Mesodermal cell (in vitro differentiated cells): ENCODE results near the gene CLRN1. TPM values are rescaled to one million over a fixed set of nuclear protein-coding genes. Genes with fewer than 3 reads are reported as not detected.

Experiments used
- H3K27ac ChIP-seq: 2 replicates; pipeline ENCODE4 v1.7.0; 2013; ENCODE audit warnings: mild to moderate bottlenecking, low read depth, low read length, moderate library complexity; ENCODE audit not compliant: severe bottlenecking
- H3K36me3 ChIP-seq: 2 replicates; pipeline ENCODE4 v1.7.1; 2013; ENCODE audit warnings: mild to moderate bottlenecking, low read length, moderate library complexity; ENCODE audit not compliant: control insufficient read depth, insufficient read depth
- H3K4me1 ChIP-seq: one replicate; pipeline ENCODE4 v1.7.1; 2013; ENCODE audit warnings: mild to moderate bottlenecking, low read length; ENCODE audit not compliant: insufficient read depth, control insufficient read depth, poor library complexity, severe bottlenecking
- H3K4me3 ChIP-seq: 2 replicates; pipeline ENCODE4 v1.7.0; 2013; ENCODE audit warnings: low read length, control low read depth, mild to moderate bottlenecking; ENCODE audit not compliant: insufficient read depth, poor library complexity, severe bottlenecking; ENCODE audit errors: extremely low read depth
- H3K9me3 ChIP-seq: 2 replicates; pipeline ENCODE4 v1.7.1; 2013; ENCODE audit warnings: mild to moderate bottlenecking, low read length, moderate library complexity; ENCODE audit not compliant: control insufficient read depth
- WGBS, 2 experiments: methylation state at CpG; one replicate each; pipeline ENCODE4 v1.1.5; 2013; ENCODE audit warnings: missing lambda C conversion rate in 2 of 2; ENCODE audit not compliant: insufficient coverage in 2 of 2; 5-methylcytosine and 5-hydroxymethylcytosine counted together
- polyA plus RNA-seq, 2 experiments: library from polyadenylated mRNA; stranded (reverse); fragments of 50-300 nt; gene quantifications; one replicate each; pipeline ENCODE4 v1.2.3, GENCODE V29; 2013

CLRN1 gene, protein sequence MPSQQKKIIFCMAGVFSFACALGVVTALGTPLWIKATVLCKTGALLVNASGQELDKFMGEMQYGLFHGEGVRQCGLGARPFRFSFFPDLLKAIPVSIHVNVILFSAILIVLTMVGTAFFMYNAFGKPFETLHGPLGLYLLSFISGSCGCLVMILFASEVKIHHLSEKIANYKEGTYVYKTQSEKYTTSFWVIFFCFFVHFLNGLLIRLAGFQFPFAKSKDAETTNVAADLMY
- not detected for polyA plus RNA-seq (2013, experiment 1 of 2)
- not detected for polyA plus RNA-seq (2013, experiment 2 of 2)

DNA sequence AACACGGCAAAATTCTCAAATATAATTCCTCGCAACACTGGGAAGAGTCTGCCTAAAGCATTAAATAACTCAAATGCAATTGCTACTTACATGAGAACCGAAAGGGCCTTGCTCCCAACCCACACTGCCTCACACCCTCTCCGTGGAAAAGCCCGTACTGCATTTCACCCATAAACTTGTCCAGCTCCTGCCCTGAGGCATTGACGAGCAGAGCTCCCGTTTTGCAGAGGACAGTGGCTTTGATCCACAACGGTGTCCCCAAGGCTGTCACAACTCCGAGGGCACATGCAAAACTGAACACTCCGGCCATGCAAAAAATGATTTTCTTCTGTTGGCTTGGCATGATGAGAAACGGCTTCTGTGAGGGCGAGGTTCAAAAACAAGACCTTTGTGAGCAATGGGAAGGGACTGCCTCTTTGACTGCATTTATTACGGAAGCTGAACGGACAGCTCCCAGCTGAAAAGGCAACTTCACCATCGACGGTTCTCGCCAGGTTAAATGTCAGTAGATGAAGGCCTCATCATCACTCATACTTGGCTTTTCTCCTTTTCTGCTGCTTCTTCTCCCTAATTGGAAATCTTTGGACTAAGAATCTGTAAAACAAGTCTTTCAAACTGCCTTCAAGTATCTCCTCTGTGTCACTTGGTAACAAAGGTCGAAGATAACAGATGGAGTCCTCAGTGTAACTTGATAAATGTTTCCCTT, at the start of gene CLRN1:
Gene CLRN1, minus strand, starts transcription at position 362 of the 706 bp plus-strand sequence. Its CDS starts 19 bp downstream, at position 343.
- WGBS, 2 experiments = 75 to 78% methylated on average over 14 to 18 of the region's 18 CpGs
- Histone ChIP-seq H3K36me3 (no peaks in the 10 kb centered on the region), H3K27ac (no peak within 1 kb of the TSS), H3K9me3 (no peaks in the 10 kb centered on the region), H3K4me3 (no peak within 1 kb of the TSS), H3K4me1 (peaks cover 8% of the 10 kb centered on the region)

DNA sequence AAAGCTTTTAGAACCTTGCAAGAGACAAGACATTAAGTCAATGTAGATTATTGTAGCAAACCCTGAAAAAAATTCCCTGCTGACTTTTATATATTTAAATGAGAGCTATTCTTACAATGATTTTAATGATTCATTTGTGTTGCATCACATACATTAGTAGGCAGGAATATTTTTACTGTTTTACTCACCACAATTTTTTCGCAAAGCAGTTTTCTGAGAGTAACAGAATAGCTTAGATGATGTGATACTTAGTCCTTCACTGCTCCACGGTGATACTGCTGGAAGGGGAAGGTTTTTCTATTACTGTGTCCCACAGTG, 43.9 kb upstream of the CLRN1 start:
- Histone ChIP-seq H3K9me3 (no peaks in the 10 kb centered on the region), H3K27ac (no peak overlapping the region), H3K36me3 (no peaks in the 10 kb centered on the region), H3K4me1 (no peaks in the 10 kb centered on the region), H3K4me3 (no peak overlapping the region)
- WGBS, 2 experiments = 57 to 89% methylated on average over 1 of the region's 2 CpGs

DNA sequence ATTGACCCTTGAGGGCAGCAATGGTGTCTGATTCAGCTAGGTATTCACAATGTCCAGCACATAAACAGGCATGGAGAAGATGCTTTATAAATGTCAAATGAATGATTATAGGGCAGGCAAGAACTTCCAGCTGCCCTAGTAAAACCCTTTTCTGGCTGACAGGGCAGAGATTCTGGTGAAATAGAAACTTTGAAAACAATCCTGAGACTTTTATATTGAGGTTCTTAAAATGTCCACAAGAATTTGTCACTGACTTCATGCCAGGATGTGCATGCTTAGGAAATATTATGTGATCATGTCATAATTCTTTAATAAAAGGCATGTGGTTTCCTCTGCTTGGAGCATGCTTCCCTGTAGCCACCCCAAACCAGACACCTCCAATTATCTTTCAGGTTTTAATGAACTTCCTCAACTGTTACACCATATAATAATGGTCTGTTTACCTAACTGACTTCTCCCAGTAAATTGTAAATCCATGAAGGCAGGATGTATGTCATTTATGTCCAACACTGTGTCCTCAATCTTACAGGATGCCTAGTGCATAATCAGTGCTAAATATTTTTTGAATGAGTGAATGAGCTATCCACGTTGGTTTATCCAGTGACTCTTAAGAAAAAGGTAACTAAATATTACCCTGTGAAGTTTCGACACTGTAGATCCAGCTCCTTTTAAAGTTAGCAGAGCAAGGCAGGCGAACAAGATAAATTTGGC, 43.4 kb upstream of the CLRN1 start:
- H3K36me3 ChIP-seq = no peaks in the 10 kb centered on the region
- no peak overlapping the region for H3K4me3 ChIP-seq
- no peak overlapping the region for H3K27ac ChIP-seq
- 93% methylated on average over 2 to 3 of the region's 3 CpGs for WGBS, 2 experiments
- no peaks in the 10 kb centered on the region for H3K9me3 ChIP-seq
- no peaks in the 10 kb centered on the region for H3K4me1 ChIP-seq

DNA sequence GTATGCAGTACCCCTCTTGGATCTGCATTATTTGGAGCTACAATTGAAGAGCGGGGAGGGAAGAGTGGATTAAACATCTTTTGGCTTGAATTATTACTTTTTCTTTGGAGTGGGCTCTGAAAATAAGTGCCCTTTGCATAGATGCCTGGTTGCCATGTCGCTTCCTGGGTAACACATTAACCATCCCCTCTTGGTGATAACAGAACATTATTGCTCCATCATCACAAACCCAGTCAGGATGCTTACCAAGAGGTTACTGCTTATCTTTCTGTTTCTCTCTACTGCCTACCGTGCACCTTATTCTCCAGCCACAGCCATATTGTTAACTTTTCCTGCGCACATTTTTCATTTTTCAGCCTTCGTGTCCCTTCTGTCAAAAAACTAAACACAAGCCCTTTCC, 42.7 kb upstream of the CLRN1 start:
- Histone ChIP-seq H3K4me3 (no peak overlapping the region), H3K4me1 (no peaks in the 10 kb centered on the region), H3K27ac (no peak overlapping the region), H3K9me3 (no peaks in the 10 kb centered on the region), H3K36me3 (no peaks in the 10 kb centered on the region)
- WGBS, 2 experiments = 92% methylated on average over 4 to 5 of the region's 5 CpGs

DNA sequence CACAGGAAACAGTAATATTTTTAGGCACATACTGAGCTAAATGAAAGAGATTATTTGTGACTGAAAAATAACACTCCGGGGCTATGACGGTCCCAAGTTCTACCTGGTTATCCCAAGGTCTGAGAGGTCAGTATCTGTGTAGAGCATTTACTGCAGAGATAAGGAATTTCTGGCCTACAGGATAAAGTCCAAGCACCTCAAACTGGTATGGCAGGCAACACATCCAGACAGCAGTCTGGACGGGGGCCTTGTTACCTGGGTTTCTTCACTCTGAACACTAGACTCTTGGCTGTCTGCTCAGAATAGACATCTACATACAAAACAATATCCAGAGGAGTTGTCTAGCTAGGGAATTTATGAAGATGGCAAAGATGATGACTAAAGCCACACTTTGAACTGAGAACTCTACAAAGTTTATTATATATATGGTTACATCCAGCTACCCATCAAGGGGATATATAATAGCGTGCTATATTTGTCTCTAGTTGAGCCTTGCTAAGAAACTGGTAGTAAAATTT, 42.0 kb upstream of the CLRN1 start:
- 95 to 100% methylated on average over 1 to 3 of the region's 4 CpGs for WGBS, 2 experiments
- no peak overlapping the region for H3K27ac ChIP-seq

DNA sequence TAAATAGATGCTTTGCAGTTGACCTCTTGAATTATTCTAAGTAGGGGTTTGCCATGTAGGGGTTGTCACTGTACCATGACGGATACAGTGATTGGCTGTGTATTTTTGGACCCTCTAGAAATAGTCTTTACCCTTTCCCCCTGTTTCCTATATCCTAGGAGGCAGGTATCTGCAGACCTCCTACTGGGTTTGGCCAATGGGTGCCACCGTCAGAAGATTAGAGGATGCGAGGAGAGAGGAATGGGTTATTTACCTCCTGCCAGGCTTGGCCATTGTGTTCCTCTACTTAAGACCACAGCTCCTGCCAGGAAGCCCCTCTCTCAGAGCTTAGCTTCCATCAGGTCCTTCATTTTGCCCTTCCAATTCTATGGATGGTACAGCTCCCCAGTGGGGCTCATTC, 40.2 kb upstream of the CLRN1 start:
- no peaks in the 10 kb centered on the region for H3K9me3 ChIP-seq
- WGBS, 2 experiments = 80% methylated on average over 1 of the region's 3 CpGs; no CpG with 5 or more reads in 1 of the 2 experiments
- H3K36me3 ChIP-seq = no peaks in the 10 kb centered on the region
- no peak overlapping the region for H3K4me3 ChIP-seq
- no peaks in the 10 kb centered on the region for H3K4me1 ChIP-seq
- H3K27ac ChIP-seq = no peak overlapping the region

More for the DNA sequence above, 42.0 kb upstream of the CLRN1 start:
- Histone ChIP-seq H3K4me3 (no peak overlapping the region), H3K9me3 (no peaks in the 10 kb centered on the region), H3K36me3 (no peaks in the 10 kb centered on the region), H3K4me1 (no peaks in the 10 kb centered on the region)

DNA sequence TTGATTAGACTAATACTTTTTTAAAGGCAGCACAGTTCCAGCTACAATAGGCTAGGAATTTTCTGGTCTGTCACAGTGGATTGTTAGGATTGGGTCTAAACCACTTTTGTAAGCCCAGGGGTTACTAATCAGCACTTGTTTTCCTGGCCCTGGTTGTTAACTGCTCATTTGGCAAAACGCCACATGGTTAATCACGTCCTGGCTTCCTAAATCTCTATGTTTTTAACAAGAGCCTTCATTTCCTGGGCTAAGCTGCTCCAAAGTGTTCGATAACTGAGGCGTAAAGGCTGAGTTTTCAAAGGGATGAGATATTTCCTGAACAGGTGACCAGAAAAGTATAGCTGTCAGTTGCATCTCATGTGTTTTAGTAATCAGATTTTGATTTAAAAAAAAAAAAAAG, 38.9 kb upstream of the CLRN1 start:
- no peaks in the 10 kb centered on the region for H3K4me1 ChIP-seq
- no peaks in the 10 kb centered on the region for H3K36me3 ChIP-seq
- no peaks in the 10 kb centered on the region for H3K9me3 ChIP-seq
- no peak overlapping the region for H3K27ac ChIP-seq
- H3K4me3 ChIP-seq = no peak overlapping the region
- WGBS, 2 experiments = 69 to 92% methylated on average over 3 to 4 of the region's 4 CpGs

DNA sequence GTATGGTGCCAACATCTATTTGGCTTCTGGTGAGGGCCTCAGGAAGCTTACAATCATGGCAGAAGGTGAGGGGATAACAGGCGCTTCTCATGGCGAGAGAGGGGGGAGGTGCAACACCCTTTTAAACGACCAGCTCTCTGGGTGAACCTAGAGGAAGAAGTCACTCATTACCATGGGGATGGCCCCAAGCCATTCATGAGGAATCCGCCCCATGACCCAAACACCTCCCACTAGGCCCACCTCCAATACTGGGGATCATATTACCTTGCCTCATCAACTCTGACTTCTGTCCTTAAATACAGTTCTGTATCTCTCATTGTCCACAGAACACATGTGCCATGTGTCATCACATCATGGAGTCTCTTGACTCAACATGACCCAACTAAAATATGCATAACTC, 37.5 kb upstream of the CLRN1 start:
- Histone ChIP-seq H3K9me3 (no peaks in the 10 kb centered on the region), H3K36me3 (no peaks in the 10 kb centered on the region), H3K4me3 (no peak overlapping the region), H3K27ac (no peak overlapping the region), H3K4me1 (no peaks in the 10 kb centered on the region)
- WGBS, 2 experiments = 69 to 75% methylated on average over 3 to 4 of the region's 4 CpGs

DNA sequence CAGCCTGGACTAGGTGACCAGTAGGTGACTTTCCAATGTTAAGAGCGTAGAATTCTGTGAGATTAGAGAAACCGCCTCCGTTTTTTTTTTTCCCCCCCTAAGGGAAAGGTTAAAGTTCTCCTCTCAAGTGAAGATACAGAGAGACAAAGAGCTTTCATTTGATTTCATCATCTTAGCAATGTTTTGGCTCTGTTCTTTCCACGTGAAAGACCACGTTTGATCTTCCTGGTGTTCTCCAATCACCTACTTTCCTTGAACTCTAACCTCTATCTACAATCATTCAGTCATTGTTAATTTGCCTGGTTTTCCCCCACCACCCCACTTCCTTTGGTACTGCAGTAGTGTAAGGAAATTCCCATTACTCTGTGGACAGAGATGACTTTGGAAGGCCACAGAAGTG, 36.9 kb upstream of the CLRN1 start:
- WGBS, 2 experiments = 70 to 83% methylated on average over 1 to 2 of the region's 5 CpGs

DNA sequence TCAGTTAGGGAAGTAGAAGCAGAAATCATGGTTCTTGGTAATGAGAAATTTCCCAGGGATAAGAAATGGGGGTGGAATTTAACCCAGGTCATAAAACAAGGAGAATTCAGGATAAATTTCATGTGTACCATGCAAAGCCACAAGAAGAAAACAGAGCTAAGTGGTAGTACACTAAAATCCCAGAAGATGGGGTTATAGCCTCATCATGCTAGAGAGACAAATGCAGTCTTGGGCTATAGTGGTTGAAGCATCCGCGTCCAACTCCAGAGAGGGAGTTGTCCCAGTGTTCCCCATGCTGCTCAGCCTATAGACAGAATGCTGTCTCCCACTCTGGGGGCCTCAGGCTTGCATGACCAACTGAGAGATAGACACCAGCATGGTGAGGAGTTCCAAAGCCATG, 36.2 kb upstream of the CLRN1 start:
- H3K27ac ChIP-seq = no peak overlapping the region
- H3K36me3 ChIP-seq = no peaks in the 10 kb centered on the region
- WGBS, 2 experiments = 80 to 100% methylated on average over 2 of the region's 2 CpGs
- no peak overlapping the region for H3K4me3 ChIP-seq
- no peaks in the 10 kb centered on the region for H3K9me3 ChIP-seq
- H3K4me1 ChIP-seq = no peaks in the 10 kb centered on the region

More for the DNA sequence above, 36.9 kb upstream of the CLRN1 start:
- Histone ChIP-seq H3K9me3 (no peaks in the 10 kb centered on the region), H3K27ac (no peak overlapping the region), H3K4me1 (no peaks in the 10 kb centered on the region), H3K36me3 (no peaks in the 10 kb centered on the region), H3K4me3 (no peak overlapping the region)
